ENCODE data around the gene MRPS27.

DNA sequence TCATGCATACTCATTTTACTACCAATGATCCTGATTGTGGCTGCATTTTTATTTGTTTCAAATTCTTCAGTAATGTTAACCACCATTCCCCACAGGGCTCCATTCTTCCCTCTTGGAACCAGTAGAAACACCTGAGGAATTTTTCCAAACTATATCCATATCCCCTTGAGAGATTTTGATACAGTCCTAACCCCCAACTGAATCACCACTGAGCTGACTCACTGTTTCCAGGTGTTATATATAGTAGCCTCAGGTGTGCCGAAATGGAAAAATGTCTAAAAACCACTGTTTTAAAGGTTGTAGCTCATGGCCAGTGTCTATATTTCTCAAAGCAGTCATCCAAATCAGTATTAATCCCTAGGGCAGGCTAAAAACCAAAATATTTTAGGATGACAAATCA lies 85.2 kb downstream of the MRPS27 start:
- TF ChIP-seq, protein P1, sequence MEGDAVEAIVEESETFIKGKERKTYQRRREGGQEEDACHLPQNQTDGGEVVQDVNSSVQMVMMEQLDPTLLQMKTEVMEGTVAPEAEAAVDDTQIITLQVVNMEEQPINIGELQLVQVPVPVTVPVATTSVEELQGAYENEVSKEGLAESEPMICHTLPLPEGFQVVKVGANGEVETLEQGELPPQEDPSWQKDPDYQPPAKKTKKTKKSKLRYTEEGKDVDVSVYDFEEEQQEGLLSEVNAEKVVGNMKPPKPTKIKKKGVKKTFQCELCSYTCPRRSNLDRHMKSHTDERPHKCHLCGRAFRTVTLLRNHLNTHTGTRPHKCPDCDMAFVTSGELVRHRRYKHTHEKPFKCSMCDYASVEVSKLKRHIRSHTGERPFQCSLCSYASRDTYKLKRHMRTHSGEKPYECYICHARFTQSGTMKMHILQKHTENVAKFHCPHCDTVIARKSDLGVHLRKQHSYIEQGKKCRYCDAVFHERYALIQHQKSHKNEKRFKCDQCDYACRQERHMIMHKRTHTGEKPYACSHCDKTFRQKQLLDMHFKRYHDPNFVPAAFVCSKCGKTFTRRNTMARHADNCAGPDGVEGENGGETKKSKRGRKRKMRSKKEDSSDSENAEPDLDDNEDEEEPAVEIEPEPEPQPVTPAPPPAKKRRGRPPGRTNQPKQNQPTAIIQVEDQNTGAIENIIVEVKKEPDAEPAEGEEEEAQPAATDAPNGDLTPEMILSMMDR (IDR thresholded peaks at IDR 0.05): no peak
- no peak for TF ChIP-seq POLR2A (IDR thresholded peaks at IDR 0.05)
